Testis (tissue), 2 donors: ENCODE results near the gene SLC7A5.

Source experiments
- CTCF ChIP-seq, 3 experiments: fragments of 450-650 bp in 2 of 3; fragments of 200-600 bp in 1 of 3; sonication (generic) in 1 of 3; IDR thresholded peaks; one replicate each; pipeline ENCODE4 v1.5.1; 2016 to 2019; ENCODE audit warnings: antibody characterized with exemption in 3 of 3, mild to moderate bottlenecking in 2 of 3, moderate library complexity in 1 of 3
- POLR2A ChIP-seq: fragments of 450-650 bp; IDR thresholded peaks from one replicate; pipeline ENCODE4 v1.6.1; 2017; ENCODE audit warnings: antibody characterized with exemption, mild to moderate bottlenecking, moderate library complexity

GRCh38 chr16:87853411-87854052 lies 15.8 kb downstream of the SLC7A5 start:
- TF ChIP-seq CTCF (IDR thresholded peaks at IDR 0.05) (no peak), POLR2A (no peak)
